Measurements from ENCODE around the gene CSF1. TPM values are rescaled to one million over a fixed set of nuclear protein-coding genes. Genes with fewer than 3 reads are reported as not detected.

The CSF1 gene
- total RNA-seq, 4 donors from 2014 or later = 9.7 to 41.9 (median 22.0) TPM

DNA sequence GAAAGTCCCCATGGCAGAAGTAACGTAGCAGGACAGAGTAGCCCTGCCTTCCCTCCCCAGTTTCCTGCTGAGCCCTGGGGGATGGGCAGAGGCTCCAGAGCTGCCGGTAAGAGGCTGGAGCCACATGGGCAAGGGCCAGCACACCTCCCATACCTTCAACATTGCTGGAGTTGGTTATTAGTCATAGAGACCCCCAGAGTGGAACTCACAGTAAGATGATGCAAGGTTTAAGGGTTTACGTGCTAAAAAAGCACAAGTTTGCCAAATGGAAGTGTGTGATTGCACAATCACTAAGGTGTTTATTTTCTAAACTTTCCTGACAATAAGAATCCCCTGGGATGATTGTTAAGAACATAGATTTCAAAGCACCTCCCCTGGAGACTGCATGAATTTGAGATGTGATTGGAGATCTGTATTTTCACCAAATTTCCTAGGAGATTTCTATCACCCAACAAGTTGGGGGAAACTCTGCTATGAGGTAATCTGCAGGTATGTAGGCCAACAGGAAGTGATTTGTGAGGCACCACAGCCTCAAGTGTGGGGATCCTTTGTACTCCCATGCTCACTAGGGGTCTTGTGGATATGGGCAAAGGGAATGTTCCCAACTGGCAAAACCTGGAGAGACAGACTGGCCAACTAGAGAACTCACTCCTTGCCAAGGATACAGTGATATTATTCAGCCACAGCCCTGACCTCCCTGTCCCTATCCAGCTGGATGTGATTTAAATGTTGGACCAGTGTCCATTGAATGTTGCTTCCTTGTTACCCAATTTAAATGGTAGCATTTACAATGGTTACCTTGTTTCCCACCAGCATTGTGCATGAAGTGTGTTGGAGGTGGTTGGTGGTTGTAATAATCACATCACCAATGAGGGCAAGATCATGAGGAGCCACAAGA is 37.1 kb upstream of the CSF1 start:
- intact Hi-C loops (cut with DNase I; ENCODE audit: low total_unique reads) = no loop called here
- peak in 1 of 2 donors; percentile 76 for DNase-seq (ENCODE audit: low spot score in 2 of 2)
- H3K4me3 ChIP-seq (ENCODE audit: low read depth, poor library complexity, severe bottlenecking) = no peak overlapping the region
- TF ChIP-seq POLR2A (IDR thresholded peaks at IDR 0.05) (no peak), CTCF (IDR thresholded peaks at IDR 0.05) (no peak)
- 43 to 70% methylated on average over 3 of the region's 3 CpGs for WGBS, 2 donors

GRCh38 chr1:109874445-109874844 is 36.2 kb upstream of the CSF1 start:
- peak in 1 of 2 donors; percentile 52 for DNase-seq (ENCODE audit: low spot score in 2 of 2)
- no peak overlapping the region for H3K4me3 ChIP-seq (ENCODE audit: low read depth, poor library complexity, severe bottlenecking)
- 78 to 91% methylated on average over 2 of the region's 2 CpGs for WGBS, 2 donors
- intact Hi-C loops (cut with DNase I; ENCODE audit: low total_unique reads) = no loop called here
- TF ChIP-seq POLR2A (IDR thresholded peaks at IDR 0.05) (no peak), CTCF (IDR thresholded peaks at IDR 0.05) (no peak)

DNA sequence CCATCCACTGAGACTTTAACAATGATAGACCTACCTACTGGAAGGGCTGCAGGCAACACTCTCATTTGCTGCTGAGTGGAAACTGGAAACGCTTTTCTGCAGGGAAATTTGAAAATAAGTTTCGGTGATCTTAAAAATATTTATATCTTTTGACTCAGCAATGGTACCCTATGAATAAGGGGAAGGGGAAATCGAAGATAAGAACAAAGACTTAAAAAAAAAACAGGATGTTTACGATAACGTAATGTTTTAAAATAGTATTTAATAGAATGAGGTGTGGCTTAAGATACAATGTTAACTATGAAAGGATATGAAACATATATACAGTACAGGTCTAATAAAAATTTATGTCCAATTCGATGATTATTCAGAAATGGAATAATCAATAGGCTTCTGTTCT is 34.8 kb upstream of the CSF1 start:
- intact Hi-C loops (cut with DNase I; ENCODE audit: low total_unique reads) = no loop called here
- WGBS, 2 donors = 81 to 85% methylated on average over 6 of the region's 6 CpGs
- TF ChIP-seq POLR2A (IDR thresholded peaks at IDR 0.05) (no peak), CTCF (IDR thresholded peaks at IDR 0.05) (no peak)
- H3K4me3 ChIP-seq (ENCODE audit: low read depth, poor library complexity, severe bottlenecking) = no peak overlapping the region
- no peak for DNase-seq (ENCODE audit: low spot score in 2 of 2)

- no peak overlapping the region for H3K4me3 ChIP-seq (ENCODE audit: low read depth, poor library complexity, severe bottlenecking)
- TF ChIP-seq POLR2A (IDR thresholded peaks at IDR 0.05) (no peak), CTCF (IDR thresholded peaks at IDR 0.05) (no peak)
- 75 to 83% methylated on average over 4 of the region's 4 CpGs for WGBS, 2 donors
- intact Hi-C loops (cut with DNase I; ENCODE audit: low total_unique reads) = no loop called here
- DNase-seq (ENCODE audit: low spot score in 2 of 2) = no peak
These were observed 33.9 kb upstream of the CSF1 start for GRCh38 chr1:109876617-109877316.

DNA sequence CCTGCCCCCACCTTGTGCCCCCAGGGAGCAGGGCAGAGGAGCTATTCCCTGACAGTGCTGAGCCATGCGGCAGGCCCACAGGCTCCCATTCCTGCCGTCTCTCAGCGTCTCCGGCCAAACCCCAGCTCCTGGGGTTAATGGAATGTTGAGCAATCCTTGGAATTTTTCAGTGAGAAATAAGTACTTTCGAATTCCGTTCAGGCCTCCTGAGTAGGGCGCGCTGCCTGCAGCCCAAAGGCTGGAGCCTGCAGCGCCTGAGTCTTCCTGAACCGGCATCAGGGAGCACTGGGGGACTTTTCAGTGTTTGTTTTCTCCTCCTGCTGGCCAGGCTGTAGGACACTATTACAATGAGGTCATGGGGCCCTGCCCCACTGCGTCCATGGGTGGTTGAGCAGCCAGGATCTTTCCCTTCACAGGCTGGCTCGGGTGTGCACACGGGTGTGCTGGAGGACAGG is 33.3 kb upstream of the CSF1 start:
- intact Hi-C loops (cut with DNase I; ENCODE audit: low total_unique reads) = no loop called here
- TF ChIP-seq POLR2A (IDR thresholded peaks at IDR 0.05) (no peak), CTCF (IDR thresholded peaks at IDR 0.05) (no peak)
- no peak overlapping the region for H3K4me3 ChIP-seq (ENCODE audit: low read depth, poor library complexity, severe bottlenecking)
- 19 to 26% methylated on average over 13 of the region's 13 CpGs for WGBS, 2 donors
- DNase-seq (ENCODE audit: low spot score in 2 of 2) = peak; percentile 62 to 91
